Fibroblast of mammary gland (primary cell): ENCODE measurements around the gene B3GNT9.
"Not testable (repeated sequence)": the region's sequence is repeated elsewhere in the genome, so short reads cannot be mapped to it uniquely, and the experiment has no call there.

Source experiments
- DNase-seq: peaks from one replicate; pipeline ENCODE4 v3.0.0-alpha.2; 2010; ENCODE audit warnings: low read depth
- H3K4me3 ChIP-seq: 2 replicates; pipeline ENCODE4 v1.5.1; 2011; ENCODE audit warnings: low read depth, mild to moderate bottlenecking, low read length, moderate library complexity; ENCODE audit not compliant: control insufficient read depth
- CTCF ChIP-seq: conservative IDR thresholded peaks from 2 replicates; pipeline ENCODE4 v1.5.1; 2011; ENCODE audit warnings: low read depth, low read length, inconsistent platforms; ENCODE audit not compliant: control insufficient read depth, insufficient read depth

B3GNT9 gene

GRCh38 chr16:67128417-67128816 is 22.4 kb downstream of the B3GNT9 start:
- DNase-seq, result no peak
- no peak for TF ChIP-seq CTCF
- no peak overlapping the region for H3K4me3 ChIP-seq

GRCh38 chr16:67122799-67123198 is 28.0 kb downstream of the B3GNT9 start:
- DNase-seq, H3K4me3 ChIP-seq: not testable (repeated sequence)

GRCh38 chr16:67120025-67120424 is 30.8 kb downstream of the B3GNT9 start:
- no peak for DNase-seq
- no peak overlapping the region for H3K4me3 ChIP-seq
- no peak for TF ChIP-seq CTCF

- no peak for TF ChIP-seq CTCF
- H3K4me3 ChIP-seq, result no peak overlapping the region
- no peak for DNase-seq
These were observed 33.1 kb downstream of the B3GNT9 start for GRCh38 chr16:67117716-67118115.

- no peak overlapping the region for H3K4me3 ChIP-seq
- no peak for DNase-seq
- TF ChIP-seq CTCF, result no peak
These were observed 34.1 kb downstream of the B3GNT9 start for GRCh38 chr16:67116388-67117311.

- peak; percentile 97 for DNase-seq
- H3K4me3 ChIP-seq, result no peak overlapping the region
- TF ChIP-seq CTCF, result no peak
These were observed 35.2 kb downstream of the B3GNT9 start for GRCh38 chr16:67115639-67116038.

GRCh38 chr16:67114793-67115192 is 36.0 kb downstream of the B3GNT9 start:
- no peak overlapping the region for H3K4me3 ChIP-seq
- no peak for TF ChIP-seq CTCF
- peak; percentile 58 for DNase-seq
